Stimulated activated CD8-positive, alpha-beta memory T cell treated with anti-CD3 and anti-CD28 coated beads, Interleukin-7, amount 100 ng/mL, for 1 hour (primary cell): Measurements from ENCODE around the gene MOB3C.
"Not testable (repeated sequence)": the region's sequence is repeated elsewhere in the genome, so short reads cannot be mapped to it uniquely, and the experiment has no call there.

ENCODE experiments used
- DNase-seq, 2 donors: peaks; one replicate each; pipeline ENCODE4 v3.0.0-alpha.2; 2020; ENCODE audit warnings: low read depth in 2 of 2

The MOB3C gene

DNA sequence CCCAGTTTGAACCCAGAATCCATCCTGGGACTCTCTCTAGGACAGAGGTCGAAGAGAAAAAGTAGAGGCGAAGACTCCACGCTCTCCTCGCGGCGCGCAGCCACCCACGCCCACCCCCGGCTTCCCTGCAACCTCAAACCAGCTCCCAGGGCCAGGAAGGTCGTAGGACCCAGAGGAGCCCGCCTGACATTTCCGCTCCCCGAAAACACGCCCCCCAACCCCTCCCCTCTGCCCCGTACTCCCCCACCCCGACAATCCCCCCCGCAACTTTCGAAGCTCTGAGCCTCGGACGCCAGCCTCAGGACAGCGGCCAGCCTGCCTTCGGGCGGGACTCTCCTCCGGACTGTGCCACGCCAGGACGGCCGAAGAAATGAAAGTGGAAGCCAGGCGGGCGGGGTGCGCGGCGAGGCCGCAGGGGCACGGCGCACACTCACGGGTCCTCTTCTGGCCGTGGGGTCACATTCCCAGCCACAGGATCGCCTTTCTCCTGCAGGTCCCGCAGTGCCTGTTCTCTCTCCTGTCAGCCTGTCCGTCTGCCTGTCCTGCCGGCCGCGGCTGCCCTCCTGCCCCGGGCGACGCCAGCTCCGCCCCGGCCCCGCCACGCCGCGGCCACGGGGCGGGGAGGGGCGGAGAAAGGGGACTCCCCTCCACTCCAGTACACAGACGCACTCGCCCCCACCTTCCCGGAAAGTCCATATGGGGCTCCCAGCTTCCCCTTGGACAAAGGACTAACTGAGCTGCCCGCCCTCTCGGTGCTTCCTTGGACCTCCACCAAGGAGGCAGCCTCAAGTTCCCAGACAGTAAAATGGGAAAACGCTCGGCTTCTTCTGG is at the start of gene MOB3C:
Gene MOB3C (minus strand): TSS at position 535 of the 831 bp plus-strand sequence. CDS start 3,490 bp downstream, outside the sequence.
- DNase-seq = peak; percentile 31 to 47

DNA sequence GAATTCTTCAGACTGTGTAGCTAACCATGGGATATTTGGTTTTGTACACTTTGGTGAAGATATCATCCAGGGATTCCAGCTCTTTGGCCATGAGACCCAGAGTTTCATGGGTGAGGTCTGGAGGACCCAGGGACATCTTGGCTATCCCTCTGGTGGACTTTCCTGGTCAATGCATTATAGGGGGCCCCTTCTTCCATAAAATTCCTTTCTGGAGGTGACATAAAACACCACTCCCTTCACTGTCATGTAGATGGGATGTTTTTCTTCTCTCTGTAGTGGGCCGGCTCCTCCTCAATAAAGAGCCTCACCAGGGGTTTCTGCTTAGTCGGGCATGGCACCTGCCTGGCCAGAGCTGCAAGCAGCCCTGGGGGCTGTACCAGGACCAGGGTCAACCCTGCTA is 49.4 kb upstream of the MOB3C start:
- DNase-seq = no peak

DNA sequence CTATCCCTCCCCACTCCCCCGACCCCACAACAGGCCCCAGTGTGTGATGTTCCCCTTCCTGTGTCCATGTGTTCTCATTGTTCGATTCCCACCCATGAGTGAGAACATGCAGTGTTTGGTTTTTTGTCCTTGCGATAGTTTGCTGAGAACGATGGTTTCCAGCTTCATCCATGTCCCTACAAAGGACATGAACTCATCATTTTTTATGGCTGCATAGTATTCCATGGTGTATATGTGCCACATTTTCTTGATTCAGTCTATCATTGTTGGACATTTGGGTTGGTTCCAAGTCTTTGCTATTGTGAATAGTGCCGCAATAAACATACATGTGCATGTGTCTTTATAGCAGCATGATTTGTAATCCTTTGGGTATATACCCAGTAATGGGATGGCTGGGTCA is 46.3 kb upstream of the MOB3C start:
- DNase-seq = not testable (repeated sequence)

DNA sequence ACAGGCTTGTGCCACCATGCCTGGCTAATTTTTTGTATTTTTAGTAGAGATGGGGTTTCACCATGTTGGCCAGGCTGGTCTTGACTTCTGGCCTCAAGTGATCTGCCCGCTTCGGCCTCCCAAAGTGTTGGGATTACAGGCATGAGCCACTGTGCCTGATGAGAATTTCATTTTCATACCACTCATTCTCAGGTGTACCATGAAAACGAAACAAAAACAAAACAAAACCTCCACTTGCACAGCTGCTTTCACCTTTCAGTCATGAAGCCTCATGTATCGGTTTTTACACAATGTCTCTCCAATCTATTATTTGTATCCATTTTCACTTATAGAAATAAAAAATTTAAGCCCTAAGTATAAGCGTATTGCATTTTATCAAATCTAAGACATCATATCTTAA is 43.5 kb upstream of the MOB3C start:
- DNase-seq = not testable (repeated sequence)

DNA sequence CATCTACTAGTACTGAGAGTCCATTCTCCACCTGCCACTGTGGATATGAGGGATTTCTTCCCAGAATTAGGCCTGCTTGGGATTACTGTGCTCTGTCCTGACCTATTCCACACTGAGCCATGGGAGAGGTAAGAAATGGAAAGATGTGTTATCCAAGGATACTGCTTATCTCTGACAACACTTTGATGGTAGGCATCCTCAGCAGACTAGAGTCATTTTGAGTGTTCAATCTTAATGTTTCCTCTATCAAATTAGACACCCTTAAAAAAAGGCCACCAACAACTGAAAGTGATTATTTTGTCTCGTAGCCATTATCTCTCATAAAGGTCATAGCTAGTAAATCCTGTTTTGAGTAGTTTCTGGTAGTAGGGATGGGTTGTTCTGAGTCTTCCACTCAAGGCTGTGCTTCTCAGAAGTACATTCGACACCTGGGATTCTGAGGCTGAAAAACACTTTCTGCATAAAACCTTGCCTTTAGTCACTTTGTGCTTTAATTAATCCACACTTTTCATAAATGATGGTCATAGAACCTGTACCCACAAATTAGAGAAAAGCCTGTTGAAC is 42.8 kb upstream of the MOB3C start:
- DNase-seq = no peak

DNA sequence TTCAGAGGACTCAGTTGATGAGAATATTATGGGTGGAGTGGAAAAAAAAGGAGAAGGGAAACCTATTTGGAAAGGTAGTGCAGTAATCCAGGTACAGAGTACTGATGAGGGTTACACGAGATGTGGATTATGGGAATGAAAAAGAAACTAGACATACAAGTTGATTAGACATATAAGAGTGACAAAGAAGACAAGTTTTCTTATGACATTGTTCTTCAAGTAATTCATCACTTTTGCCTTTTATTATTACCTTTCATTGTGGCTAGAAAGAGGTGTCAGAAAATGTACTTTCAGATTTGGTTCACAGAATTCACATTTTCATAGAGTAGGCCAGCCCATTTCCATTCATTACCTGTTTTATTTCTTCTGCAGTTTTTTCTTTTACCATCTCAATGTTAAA is 41.2 kb upstream of the MOB3C start:
- no peak for DNase-seq

DNA sequence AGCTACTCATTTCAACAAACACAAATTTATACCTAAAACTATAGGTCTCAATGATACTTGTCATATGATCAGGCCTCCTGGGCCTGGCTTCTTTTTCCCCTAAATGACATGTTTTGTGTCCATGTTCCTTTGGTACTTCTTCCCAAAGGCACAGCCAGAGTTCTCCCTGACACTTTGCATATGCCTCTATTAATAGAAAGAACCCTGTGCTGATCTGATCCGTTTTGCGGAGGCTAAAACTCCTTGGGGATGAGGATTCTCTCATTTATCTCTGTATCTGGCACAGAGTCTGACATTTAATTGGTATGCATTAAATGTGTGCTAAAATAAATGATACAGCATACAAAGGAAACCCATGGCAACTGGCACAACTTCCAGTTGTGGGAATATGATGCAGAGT is 40.0 kb upstream of the MOB3C start:
- DNase-seq = no peak

DNA sequence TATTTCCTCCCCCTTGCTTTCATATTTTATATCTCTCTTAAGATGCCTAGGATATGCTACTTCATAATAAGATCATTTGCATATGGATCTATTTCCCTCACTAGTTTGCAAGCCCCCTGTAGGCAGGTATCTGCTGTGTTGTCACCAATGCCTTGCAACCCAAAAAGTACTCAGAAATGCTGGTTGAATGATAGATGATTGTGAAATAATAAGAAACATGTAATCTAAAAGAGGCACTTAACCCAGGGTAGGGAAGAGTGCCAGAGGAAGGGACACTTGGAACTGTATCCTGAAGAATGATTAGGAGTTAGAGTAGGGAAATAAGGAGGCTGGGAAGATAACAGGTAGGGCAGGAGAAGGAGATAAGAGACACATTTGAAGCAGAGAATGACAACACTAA is 39.2 kb upstream of the MOB3C start:
- DNase-seq = no peak

DNA sequence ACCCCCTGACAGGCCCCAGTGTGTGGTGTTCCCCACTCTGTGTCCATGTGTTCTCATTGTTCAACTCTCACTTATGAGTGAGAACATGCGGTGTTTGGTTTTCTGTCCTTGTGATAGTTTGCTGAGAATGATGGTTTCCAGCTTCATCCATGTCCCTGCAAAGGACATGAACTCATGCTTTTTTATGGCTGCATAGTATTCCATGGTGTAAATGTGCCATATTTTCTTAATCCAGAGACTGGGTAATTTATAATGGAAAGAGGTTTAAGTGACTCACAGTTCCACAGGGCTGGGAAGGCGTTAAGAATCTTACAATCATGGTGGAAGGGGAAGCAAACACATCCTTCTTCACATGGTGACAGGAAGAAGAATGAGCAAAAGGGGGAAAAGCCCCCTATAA is 38.1 kb upstream of the MOB3C start:
- DNase-seq = not testable (repeated sequence)

DNA sequence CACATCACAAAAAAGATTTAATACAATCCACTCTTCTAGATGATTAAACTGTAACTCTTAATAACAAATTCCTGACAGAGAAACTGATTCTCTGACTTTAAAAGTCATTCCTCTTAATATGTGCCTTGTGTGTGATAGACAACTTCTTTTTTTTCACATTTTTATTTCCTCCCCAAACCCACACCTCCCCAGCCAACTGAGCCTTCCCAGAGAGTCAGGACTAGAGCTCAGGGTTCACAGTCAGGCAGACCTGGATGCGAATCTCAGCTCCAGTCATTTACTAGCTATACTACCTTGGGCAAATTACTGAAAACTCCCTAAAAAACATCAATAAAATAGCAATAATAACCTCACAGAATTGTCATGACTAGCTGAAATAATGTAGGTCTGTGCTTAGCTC is 37.4 kb upstream of the MOB3C start:
- DNase-seq = no peak

DNA sequence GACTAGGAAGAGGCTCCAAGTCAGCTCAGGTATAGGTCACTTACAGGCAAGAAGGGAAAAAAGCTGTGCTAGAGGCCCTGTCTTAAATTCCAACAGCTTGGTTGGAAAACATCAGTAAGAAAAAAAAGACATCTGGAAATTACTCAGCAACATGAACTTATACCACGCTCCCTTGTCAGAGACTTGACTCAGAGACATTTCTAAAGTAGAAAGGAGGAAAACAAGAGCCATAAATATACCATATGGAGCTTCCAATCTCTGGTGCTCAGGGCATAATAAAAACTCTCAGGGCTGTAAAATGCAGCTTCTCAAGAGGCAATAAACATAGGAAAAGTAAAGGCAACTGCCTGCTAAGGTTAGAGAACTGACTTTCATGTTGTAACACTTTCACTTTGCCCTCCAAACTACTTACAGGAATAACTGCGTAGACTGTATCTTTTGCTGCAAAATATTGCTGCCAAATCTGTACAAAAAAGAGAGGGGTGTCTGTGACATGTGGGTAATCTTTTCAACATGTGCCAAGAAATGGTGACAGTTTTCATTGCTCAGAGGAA is 36.9 kb upstream of the MOB3C start:
- no peak for DNase-seq

DNA sequence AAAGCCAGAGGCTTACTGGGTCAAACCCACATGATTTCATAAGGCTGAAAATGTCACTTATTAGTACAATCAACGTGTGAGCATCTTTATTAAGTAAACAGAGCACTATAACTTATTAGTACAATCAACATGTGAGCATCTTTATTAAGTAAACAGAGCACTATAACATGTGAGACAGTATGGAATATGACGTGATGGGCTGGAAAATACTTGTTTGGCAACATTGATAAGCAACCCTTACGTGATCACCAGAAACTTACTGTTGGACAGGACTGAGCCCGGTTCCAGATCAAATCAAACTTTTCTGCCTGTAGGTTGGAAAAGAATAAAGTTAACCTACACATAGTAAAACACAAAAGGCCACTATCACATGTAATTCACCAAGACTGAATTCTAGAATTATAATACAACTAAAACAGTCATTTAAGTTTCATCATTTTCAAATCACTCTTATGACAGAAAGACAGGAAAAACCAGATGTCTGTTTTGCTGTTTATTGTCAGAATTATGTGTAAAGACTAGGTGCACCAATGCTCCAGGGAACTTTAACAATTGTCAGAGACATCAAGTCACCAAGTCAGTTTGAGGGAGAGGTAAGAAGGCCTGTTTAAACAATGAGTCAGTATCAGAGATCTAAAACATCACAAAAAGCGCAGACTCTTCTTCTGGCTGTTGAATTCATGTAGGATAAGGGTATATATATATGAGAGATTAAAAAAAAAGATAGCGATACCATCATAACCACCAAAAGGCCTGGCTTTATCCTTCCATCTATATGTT is 35.9 kb upstream of the MOB3C start:
- DNase-seq = no peak

DNA sequence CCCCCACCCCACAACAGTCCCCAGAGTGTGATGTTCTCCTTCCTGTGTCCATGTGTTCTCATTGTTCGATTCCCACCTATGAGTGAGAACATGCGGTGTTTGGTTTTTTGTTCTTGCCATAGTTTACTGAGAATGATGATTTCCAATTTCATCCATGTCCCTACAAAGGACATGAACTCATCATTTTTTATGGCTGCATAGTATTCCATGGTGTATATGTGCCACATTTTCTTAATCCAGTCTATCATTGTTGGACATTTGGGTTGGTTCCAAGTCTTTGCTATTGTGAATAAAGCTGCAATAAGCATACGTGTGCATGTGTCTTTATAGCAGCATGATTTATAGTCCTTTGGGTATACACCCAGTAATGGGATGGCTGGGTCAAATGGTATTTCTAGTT is 34.5 kb upstream of the MOB3C start:
- not testable (repeated sequence) for DNase-seq

DNA sequence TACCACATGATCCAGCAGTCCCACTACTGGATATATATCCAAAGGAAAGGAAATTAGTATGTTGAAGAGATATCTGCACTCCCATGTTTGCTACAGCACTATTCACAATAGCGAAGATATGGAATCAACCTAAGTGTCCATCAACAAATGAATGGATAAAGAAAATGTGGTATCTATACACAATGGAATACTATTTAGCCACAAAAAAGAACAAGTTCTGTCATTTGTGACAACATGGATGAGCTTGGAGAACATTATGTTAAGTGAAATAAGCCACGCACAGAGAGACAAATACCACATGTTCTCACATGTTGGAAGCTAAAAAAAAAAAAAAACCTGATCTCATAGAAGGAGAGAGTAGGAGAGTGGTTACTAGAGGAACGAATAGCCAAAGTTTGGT is 33.9 kb upstream of the MOB3C start:
- no peak for DNase-seq

DNA sequence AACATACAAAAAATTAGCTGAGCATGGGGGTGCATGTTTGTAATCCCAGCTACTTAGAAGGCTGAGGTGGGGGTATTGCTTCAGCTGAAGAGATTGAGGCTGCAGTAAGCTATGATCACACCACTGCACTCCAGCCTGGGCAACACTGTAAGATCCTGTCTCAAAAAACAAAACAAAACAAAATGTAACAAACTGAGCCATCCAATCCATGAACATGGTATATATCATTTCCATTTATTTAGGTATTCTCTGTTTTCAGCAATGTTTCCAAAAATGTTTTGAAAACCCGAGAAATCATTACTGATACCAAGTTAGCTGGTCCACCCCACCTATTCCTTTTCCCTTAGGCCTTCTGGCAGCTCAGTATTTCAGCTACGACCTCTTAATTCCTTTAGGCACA is 33.2 kb upstream of the MOB3C start:
- no peak for DNase-seq

DNA sequence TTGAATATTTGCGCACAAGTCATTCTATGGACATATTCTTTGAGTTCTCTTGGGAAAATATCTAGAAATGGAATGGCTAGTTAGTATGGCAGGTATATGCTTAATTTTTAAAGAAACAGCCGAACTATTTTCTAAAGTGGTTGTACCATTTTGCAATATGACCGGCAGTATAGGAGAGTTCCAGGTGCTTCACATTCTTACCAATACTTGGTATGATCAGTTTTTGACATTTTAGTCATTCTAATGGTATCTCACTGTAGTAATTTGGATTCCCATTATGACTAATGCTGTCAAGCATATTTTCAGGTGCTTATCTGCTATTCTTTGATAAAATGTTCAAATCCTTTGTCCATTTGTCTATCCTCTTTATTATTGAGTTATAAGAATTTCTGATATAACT is 31.0 kb upstream of the MOB3C start:
- DNase-seq = no peak

DNA sequence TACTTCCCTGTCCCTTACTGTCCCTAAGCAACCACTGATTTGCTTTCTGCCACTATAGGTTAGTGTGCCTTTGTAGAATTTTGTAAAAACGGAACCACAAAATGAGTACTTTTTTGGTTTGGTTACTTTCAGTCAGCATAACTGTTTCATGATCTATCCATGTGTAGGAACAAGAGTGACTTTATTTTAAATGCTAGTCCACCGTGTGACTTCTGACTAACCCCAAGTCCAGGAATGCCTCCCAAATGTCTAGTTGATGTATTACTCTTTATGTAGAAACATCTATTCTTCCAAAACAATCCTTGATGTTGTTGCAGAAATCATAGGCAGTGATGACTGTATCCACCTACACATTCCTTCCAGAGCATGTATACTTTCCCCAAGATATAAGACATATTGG is 30.2 kb upstream of the MOB3C start:
- no peak for DNase-seq

DNA sequence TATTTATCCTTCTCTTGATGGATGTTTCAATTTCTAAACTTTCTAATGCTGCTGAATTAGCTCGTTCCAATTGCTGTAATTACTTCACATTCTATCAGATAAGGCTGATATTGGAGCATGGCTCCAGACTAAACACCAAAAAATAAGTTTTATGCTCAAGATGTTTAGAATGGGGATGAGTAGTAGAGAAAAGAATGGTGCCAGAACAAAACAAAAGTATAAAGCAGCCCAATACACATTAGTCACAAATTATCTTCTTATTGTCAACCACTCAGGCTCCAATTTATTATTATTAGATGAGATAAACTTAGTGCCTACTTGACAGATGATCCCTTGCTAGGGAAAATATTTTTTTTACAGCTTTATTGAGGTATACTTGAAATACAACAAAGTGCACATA is 29.7 kb upstream of the MOB3C start:
- no peak for DNase-seq

DNA sequence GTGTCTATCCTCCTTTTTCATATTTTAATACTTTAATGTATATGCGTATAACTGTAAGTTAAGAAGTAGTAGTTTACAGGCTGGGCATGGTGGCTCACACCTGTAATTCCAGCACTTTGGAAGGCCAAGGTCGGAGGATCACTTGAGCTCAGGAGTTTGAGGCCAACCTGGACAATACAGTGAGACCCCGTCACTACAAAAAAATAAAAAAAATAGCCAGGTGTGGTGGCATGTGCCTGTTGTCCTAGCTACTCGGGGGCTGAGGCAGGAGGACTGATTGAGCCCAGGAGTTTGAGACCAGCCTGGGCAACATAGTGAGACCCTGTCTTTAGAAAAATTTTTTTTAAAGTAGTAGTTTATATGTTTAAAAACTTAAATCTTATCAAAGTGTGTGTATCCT is 29.2 kb upstream of the MOB3C start:
- no peak for DNase-seq

DNA sequence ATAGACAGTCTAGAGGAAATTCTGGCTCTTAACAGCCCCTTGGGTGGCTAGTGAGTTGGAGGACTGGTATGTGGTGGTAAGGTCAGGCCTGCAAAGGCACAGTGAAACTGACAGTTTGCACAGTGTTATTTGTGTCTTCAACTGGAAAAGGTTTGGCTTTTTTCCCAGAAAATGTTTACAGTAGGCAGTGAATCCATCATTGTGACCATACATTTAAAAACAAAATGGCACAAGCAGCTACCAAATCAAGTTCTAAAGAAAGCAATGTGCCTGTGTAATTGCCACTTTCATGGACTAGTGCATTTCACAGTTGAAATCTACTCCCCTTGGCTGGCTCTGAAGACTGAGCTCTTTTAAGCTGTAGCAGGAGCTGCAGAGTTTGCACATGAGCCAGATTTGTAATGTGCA is 26.8 kb upstream of the MOB3C start:
- no peak for DNase-seq

DNA sequence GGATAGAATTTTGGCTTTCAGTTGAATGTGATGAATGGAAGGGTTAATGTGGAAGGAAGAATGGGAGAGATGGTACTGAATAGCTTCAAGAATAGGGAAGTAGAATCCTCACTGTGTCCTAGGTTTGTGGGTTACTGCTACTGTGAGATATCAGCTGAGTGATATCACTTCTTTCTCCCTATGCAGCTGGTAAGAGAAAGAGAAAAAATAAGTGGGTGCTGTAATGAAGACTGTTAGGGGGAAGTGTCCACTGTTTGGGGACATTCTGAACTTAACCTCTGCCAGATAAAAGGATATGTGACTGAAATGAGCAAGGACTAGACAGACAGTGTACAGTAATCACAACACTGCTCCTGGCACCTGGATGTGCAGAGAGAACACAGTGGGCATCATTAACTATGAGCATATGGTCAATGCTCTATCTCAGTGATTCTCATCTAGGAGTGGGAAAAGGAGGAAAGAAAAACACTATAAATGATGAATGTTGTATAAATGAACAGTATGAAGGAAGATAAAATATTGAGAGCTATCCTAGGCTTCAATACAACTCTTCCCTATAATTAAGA is 25.6 kb upstream of the MOB3C start:
- no peak for DNase-seq

DNA sequence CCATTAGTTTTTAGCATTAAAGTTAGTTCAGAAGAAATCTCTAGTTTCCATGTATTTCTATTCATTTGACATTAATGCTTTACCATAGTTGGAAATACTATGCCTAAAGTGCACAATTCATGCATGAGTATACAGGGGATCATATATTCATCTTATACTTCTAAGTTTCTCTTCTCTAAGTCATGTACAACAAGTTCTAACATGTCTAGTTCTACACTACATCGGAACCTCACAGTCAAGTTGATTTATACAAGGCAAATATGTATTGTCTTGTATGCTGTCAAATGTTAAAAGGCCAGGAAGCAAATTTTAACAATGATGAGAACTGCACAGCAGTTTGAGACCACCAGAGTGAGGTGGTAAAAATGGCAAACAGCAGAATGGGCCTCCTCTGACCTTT is 22.9 kb upstream of the MOB3C start:
- no peak for DNase-seq
